Activated T-cell treated with anti-CD3 and anti-CD28 coated beads for 1 hour (primary cell): ENCODE results near the gene HIP1R.

Experiments used
- DNase-seq: peaks from one replicate; pipeline ENCODE4 v3.0.0-alpha.2; 2020; ENCODE audit warnings: low read depth

Gene HIP1R

GRCh38 chr12:122860854-122861586, 25.8 kb downstream of the HIP1R start:
- no peak for DNase-seq

- DNase-seq: no peak
Measured at GRCh38 chr12:122861587-122861970, 26.3 kb downstream of the HIP1R start.

GRCh38 chr12:122862110-122862634, 26.9 kb downstream of the HIP1R start:
- no peak for DNase-seq

GRCh38 chr12:122862872-122863701, 27.8 kb downstream of the HIP1R start:
- no peak for DNase-seq

GRCh38 chr12:122864894-122865253, 29.6 kb downstream of the HIP1R start:
- DNase-seq: no peak

- no peak for DNase-seq
Measured at GRCh38 chr12:122865268-122866231, 30.3 kb downstream of the HIP1R start.

- DNase-seq: no peak
Measured at GRCh38 chr12:122866379-122866778, 31.1 kb downstream of the HIP1R start.

GRCh38 chr12:122866950-122867607, 31.8 kb downstream of the HIP1R start:
- no peak for DNase-seq

GRCh38 chr12:122867691-122868461, 32.6 kb downstream of the HIP1R start:
- no peak for DNase-seq

GRCh38 chr12:122868471-122869177, 33.4 kb downstream of the HIP1R start:
- DNase-seq: no peak

- no peak for DNase-seq
Measured at GRCh38 chr12:122869207-122869973, 34.1 kb downstream of the HIP1R start.

- no peak for DNase-seq
Measured at GRCh38 chr12:122870163-122870842, 35.0 kb downstream of the HIP1R start.

- no peak for DNase-seq
Measured at GRCh38 chr12:122870867-122871664, 35.8 kb downstream of the HIP1R start.

- DNase-seq: no peak
Measured at GRCh38 chr12:122871851-122872780, 36.9 kb downstream of the HIP1R start.

- DNase-seq: no peak
Measured at GRCh38 chr12:122872815-122873361, 37.6 kb downstream of the HIP1R start.

GRCh38 chr12:122873540-122873939, 38.3 kb downstream of the HIP1R start:
- DNase-seq: no peak
